Duodenal mucosa (tissue), 2 donors: ENCODE measurements around the gene DLG5.

Experiments used
- H3K27ac ChIP-seq: one replicate; pipeline ENCODE4 v1.7.0; 2013; ENCODE audit warnings: low read depth, low read length
- H3K27me3 ChIP-seq, 2 donors: one replicate each; pipeline ENCODE4 v1.7.0; 2013; ENCODE audit warnings: low read length in 2 of 2, control low read depth in 1 of 2; ENCODE audit not compliant: insufficient read depth in 2 of 2, control insufficient read depth in 1 of 2
- H3K36me3 ChIP-seq, 2 donors: one replicate each; pipeline ENCODE4 v1.7.0; 2013; ENCODE audit warnings: low read length in 2 of 2, control low read depth in 1 of 2; ENCODE audit not compliant: insufficient read depth in 2 of 2, control insufficient read depth in 1 of 2
- H3K4me1 ChIP-seq, 2 donors: one replicate each; pipeline ENCODE4 v1.7.0; 2013; ENCODE audit warnings: low read length in 2 of 2, control low read depth in 1 of 2; ENCODE audit not compliant: insufficient read depth in 2 of 2, control insufficient read depth in 1 of 2
- H3K4me3 ChIP-seq, 2 donors: one replicate each; pipeline ENCODE4 v1.7.0; 2013; ENCODE audit warnings: low read length in 2 of 2, low read depth in 1 of 2
- H3K9ac ChIP-seq, 2 donors: one replicate each; pipeline ENCODE4 v1.7.0; 2013; ENCODE audit warnings: low read length in 2 of 2, low read depth in 1 of 2
- H3K9me3 ChIP-seq, 2 donors: one replicate each; pipeline ENCODE4 v1.7.0; 2013; ENCODE audit warnings: low read length in 2 of 2, control low read depth in 1 of 2; ENCODE audit not compliant: control insufficient read depth in 1 of 2

Gene DLG5

DNA sequence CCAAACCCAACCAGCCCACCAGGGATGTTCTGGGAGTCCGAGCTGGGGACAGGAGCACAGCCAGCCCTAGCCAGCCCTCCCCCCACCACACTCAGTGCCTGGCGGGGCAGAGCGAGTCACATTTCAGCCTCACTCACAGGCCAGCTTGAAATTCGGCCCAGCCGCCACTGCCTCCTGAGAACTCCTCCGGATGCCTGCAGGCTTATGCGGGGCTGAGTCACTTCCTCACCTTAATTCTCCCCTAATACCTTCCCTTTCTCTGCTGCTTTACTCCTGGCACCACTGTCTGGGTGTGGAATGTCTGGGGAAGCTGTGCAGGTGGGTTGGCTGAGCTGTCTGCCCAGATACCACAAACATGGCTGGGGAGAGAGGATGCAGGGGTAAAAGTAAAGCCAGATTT is 22.6 kb upstream of the DLG5 start:
- H3K9me3 ChIP-seq, result peaks cover 0 to 6% of the 10 kb centered on the region in 2 donors
- no peaks in the 10 kb centered on the region for H3K4me1 ChIP-seq
- no peak overlapping the region for H3K4me3 ChIP-seq
- no peak overlapping the region for H3K27ac ChIP-seq
- no peak overlapping the region for H3K9ac ChIP-seq
- no peaks in the 10 kb centered on the region for H3K36me3 ChIP-seq
- H3K27me3 ChIP-seq, result no peaks in the 10 kb centered on the region

DNA sequence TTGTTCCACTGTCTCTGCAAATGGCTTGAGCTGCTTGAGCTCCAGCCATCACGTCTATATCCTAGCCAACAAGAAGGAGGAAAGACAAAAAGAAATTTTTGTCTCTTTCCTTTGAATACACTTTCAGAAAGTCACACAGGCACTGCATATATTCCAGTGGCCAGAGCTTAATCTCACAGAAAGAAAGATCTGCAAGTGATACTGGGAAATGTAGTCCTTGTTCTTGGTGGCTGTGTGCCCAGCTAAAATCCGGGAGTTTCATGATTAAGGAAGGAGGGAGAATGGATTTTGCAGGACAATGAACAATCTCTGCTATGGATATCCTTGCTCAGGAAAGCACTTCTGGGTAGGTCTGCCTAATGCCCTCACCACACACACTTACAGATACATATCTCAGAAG is 19.5 kb upstream of the DLG5 start:
- no peaks in the 10 kb centered on the region for H3K4me1 ChIP-seq
- no peaks in the 10 kb centered on the region for H3K27me3 ChIP-seq
- no peak overlapping the region for H3K9ac ChIP-seq
- no peak overlapping the region for H3K27ac ChIP-seq
- no peaks in the 10 kb centered on the region for H3K9me3 ChIP-seq
- H3K4me3 ChIP-seq, result no peak overlapping the region
- no peaks in the 10 kb centered on the region for H3K36me3 ChIP-seq

DNA sequence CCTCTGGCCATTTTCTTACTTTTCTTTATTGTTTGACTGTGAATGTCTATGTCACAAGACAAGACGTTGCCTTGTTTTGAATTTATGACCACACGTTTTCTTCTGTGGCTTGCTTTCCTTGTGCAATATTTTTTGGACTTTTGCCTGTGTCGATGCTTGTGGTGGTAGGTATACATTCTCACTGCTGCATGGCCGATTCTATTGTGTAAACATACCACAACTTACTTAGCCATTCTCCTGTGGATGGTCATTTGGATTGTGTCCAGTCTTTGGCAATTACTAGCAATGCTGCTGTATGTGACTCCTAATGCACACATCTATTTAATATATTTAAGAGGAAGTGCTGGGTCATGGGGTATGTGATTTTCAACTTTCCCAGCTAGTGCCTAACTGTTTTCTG is 18.0 kb upstream of the DLG5 start:
- H3K9me3 ChIP-seq, result no peaks in the 10 kb centered on the region
- H3K27ac ChIP-seq, result no peak overlapping the region
- no peak overlapping the region for H3K4me3 ChIP-seq
- H3K4me1 ChIP-seq, result no peaks in the 10 kb centered on the region
- H3K27me3 ChIP-seq, result no peaks in the 10 kb centered on the region
- H3K9ac ChIP-seq, result no peak overlapping the region
- no peaks in the 10 kb centered on the region for H3K36me3 ChIP-seq

DNA sequence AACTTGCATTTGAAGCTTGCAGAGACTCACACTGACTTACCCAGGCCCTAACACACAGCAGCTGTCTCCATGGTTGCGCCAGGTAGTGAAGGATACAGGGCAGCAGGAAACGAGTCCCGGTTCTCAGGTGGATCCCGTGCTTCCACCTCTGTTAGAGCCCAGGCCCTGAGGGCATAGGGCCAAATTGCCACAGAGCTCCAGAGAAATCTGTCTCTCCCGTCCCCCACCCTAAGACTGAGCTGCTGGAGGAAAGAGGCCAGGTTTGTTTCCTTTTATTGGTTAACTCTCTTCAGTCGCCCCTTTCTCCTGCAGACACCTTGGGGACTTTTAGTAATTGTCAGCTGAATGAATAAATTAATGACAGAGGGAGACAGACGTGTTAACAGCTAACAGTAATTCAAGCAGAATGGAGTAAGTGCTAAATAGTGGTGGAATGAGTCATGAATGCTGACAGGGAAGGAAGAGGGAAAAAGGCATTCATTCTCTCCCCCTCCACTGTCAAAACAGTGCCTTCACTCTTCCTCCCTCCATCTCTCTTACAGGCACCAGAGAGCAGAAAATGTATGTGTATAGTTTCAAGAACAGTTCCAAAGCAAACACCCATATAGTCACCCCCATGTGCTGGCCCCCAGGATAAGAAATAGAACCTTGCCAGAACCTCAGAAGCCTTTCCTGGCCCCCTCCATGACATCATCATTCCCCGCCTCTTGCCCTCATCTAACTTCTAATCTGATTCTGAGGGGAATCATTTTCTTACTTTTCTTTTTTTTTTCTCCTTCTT is 16.8 kb upstream of the DLG5 start:
- no peaks in the 10 kb centered on the region for H3K9me3 ChIP-seq
- H3K9ac ChIP-seq, result no peak overlapping the region
- H3K4me1 ChIP-seq, result no peaks in the 10 kb centered on the region
- no peaks in the 10 kb centered on the region for H3K36me3 ChIP-seq
- H3K27ac ChIP-seq, result no peak overlapping the region
- no peak overlapping the region for H3K4me3 ChIP-seq
- H3K27me3 ChIP-seq, result no peaks in the 10 kb centered on the region

DNA sequence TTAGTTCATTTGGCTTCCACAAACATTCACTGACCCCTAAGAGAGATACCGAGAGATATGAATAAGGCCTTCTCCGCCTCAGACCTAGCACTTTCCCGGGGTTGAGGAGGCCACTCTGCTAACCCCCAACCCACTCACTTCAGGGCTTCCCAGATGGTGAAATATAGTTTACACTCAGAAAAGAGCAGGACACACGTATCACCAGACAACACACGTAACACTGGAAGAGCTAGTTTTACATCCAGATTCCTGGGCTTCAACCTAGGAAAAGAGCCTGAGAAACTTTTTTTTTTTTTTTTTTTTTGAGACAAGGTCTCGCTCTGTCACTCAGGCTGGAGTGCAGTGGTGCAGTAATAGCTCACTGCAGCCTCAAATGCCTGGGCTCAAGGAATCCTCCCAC is 15.2 kb upstream of the DLG5 start:
- Histone ChIP-seq H3K9ac (no peak overlapping the region), H3K27me3 (no peaks in the 10 kb centered on the region), H3K4me1 (no peaks in the 10 kb centered on the region), H3K27ac (no peak overlapping the region), H3K36me3 (no peaks in the 10 kb centered on the region), H3K4me3 (no peak overlapping the region), H3K9me3 (no peaks in the 10 kb centered on the region)

DNA sequence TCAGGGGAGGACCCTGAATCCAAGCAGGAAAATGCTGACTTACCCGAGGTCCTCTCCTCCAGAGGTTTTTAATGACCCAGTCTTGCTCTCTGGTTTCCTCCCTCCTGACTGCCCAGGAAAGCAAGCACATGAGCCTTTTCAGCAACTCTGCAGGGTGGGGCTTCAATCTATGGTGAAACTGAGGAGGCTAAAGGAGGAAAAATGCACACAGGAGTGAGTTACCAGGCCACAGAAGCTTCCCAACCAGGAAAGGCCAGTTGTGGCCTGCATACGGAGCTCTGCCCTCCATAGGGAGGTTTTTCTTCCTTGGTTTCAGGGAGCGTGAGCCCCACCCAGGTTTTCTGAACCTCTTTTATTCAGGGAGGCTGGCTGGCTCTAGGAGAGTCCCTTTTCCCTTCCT is 14.1 kb upstream of the DLG5 start:
- no peaks in the 10 kb centered on the region for H3K9me3 ChIP-seq
- no peak overlapping the region for H3K4me3 ChIP-seq
- H3K4me1 ChIP-seq, result no peaks in the 10 kb centered on the region
- H3K36me3 ChIP-seq, result no peaks in the 10 kb centered on the region
- no peak overlapping the region for H3K27ac ChIP-seq
- H3K27me3 ChIP-seq, result no peaks in the 10 kb centered on the region
- no peak overlapping the region for H3K9ac ChIP-seq

DNA sequence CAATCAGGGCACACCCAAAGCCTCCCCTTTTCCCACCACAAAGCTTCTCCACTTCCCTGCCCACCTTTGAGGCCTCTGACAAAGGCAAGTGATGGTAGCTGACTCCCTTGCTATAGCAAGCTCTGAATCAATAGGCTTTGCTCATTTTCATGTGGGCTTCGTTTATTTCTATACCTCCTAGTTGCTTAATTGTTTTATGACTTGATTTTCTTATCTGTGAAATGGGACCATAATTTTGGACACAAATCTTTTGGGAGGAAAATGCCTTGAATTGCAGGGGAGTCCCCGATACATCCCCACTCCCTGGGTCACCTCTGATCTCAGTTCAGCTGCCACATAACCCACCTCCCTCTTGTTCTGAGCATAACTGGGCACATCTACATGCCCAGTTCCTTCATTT is 13.7 kb upstream of the DLG5 start:
- no peak overlapping the region for H3K27ac ChIP-seq

DNA sequence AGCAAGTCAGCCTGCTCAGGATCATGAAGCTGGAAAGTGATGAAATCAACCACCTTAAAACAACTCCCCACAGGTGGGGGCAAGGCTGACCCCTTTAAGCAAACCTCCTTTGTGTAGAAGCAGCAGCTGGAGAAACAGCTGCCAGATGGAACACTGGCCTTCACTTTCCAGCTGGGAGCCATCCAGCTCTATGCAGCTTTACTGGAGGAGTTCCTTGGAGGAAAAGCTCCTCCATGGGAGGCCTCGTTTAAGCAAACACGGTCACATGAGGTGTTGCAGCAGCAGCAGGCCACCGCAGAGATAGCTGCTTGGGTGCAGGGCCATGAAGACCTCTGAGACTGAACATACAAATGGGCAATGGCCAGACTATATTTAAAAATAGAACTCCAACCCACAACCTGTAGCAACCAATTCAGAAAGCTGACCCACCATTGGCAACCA is 13.0 kb upstream of the DLG5 start:
- H3K27ac ChIP-seq, result no peak overlapping the region

More for the DNA sequence above, 13.7 kb upstream of the DLG5 start:
- Histone ChIP-seq H3K27me3 (no peaks in the 10 kb centered on the region), H3K4me1 (no peaks in the 10 kb centered on the region), H3K4me3 (no peak overlapping the region), H3K9me3 (no peaks in the 10 kb centered on the region), H3K9ac (no peak overlapping the region), H3K36me3 (no peaks in the 10 kb centered on the region)

DNA sequence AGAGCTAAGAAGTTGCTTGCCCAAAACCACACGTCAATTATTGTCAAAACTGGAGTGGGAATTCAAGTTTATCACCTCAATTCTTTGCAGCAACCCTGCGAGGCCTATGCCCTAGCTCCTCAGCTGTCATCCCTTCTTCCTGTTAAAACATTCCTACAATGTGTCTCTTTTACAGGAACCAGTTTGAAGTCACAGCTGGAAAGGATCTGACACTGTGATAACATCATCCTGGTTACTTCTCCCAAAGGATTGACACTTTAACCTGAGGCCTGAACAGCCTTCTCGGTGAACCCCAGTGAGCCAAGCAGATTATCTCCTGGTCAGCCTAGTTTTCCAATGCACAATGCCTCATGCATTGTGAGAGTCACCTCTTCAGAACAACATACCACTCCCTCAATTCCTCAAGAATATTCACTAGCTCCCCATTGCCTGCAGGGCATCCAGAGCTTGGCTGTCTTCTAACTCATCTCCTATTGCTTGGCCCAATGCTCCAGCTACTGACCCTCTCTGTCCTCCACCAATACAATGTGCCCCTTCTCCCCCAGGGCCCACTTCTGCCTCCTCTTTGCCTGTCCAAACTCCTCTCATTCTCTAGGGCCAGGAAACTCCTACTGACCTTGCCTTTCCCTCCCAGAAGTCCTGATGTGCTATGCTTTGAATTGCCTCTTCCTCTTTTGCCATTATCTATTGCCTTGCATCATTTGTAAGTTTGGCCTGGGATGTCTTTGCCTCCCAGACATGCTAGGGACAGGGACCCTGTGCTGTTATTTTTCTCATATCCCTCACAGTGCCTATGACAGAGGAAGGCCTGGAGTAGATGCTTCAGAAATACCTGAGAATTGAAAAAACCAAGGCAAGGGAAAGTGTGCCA is 10.4 kb upstream of the DLG5 start:
- Histone ChIP-seq H3K27ac (no peak overlapping the region), H3K4me3 (no peak overlapping the region), H3K27me3 (no peaks in the 10 kb centered on the region)

More for the DNA sequence above, 13.0 kb upstream of the DLG5 start:
- H3K27me3 ChIP-seq, result no peaks in the 10 kb centered on the region
- no peaks in the 10 kb centered on the region for H3K9me3 ChIP-seq
- no peak overlapping the region for H3K4me3 ChIP-seq
- no peak overlapping the region for H3K9ac ChIP-seq
- H3K4me1 ChIP-seq, result no peaks in the 10 kb centered on the region
- H3K36me3 ChIP-seq, result no peaks in the 10 kb centered on the region

DNA sequence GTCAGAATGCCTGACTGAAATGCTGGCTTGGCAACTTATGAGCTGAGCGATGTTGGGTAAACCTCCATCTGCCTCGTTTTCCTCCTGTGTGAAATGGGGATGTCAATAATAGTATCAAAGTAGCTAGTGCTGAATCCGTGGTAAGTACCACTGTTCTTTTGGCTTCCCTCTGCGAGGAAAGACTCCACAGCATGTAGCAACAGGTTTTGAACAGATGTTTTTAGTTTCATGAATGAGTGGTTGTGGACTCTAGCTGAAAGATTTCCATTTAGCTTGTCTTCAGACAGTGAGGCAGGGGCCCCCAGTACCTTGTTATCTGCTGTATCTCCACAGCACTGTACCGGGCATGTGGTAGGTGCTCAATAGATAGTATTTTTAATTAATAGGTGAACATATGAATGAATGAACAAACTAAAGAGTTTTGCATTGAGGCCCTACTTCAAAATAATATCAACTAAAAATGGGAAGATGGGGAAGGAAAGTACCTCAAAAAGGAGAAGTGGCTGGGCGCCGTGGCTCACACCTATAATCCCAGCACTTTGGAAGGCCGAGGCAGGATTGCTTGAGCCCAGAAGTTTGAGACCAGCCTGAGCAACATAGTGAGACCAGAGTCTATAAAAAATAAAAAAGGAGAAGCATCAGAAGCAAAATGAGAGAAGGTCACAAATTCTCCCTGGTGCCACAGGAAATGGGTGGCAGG is 5.6 kb upstream of the DLG5 start:
- H3K9ac ChIP-seq, result no peak overlapping the region
- H3K9me3 ChIP-seq, result no peaks in the 10 kb centered on the region
- H3K27ac ChIP-seq, result no peak overlapping the region
- no peak overlapping the region for H3K4me3 ChIP-seq
- no peaks in the 10 kb centered on the region for H3K27me3 ChIP-seq
- H3K4me1 ChIP-seq, result peaks cover 7 to 9% of the 10 kb centered on the region in 2 donors
- no peaks in the 10 kb centered on the region for H3K36me3 ChIP-seq

More for the DNA sequence above, 10.4 kb upstream of the DLG5 start:
- H3K4me1 ChIP-seq, result no peaks in the 10 kb centered on the region
- H3K36me3 ChIP-seq, result no peaks in the 10 kb centered on the region
- no peak overlapping the region for H3K9ac ChIP-seq
- no peaks in the 10 kb centered on the region for H3K9me3 ChIP-seq
